Measurements from ENCODE around the gene ARAP2.

ARAP2 gene

DNA sequence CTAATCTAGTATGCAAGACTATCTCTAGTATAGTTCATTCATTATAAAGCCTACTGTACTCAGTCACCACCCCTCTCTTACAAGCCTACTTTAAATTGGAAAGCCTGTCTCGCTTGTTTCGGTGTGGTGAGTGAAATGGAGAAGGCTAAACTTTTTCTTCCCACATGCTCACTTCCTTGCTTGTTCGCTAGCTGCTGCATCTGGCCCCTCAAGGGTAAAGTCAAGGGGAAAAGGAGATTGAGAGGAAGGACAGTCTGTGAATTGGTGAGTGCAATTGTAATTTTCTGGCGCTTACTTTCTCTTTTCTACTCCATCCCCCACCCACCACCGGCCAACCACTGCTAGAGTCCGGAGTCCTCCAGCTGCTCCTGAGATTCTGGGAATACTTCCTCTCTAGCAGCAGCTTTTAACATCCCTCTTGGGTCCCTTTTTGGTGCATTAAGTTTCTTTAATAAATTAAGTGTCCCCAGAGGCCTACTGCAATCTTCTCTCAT is 12.1 kb upstream of the ARAP2 start:
- peak; percentile 34 to 42 for DNase-seq

- peak; percentile 76 to 94 for DNase-seq
Measured at GRCh38 chr4:36255577-36255976, 11.3 kb upstream of the ARAP2 start.

DNA sequence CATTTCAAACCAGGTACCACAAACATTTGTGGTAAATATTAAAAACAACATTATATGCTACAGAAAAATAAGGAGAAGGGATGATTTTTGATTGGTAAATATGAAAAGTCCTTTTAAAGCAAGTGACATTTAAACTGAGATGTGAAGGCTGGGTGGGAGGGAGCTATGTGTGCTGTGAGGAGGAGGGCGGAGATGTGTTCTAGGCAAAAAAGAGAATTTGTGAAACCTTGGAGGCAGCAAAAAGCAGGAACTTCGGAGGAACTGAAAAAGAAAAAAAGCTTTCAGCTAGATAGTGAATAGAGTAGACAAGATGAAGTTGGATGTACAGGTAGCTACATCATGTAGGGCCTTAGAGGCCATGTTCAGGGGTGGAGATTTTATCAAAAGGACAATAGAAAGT is 10.1 kb upstream of the ARAP2 start:
- peak; percentile 43 to 48 for DNase-seq

DNA sequence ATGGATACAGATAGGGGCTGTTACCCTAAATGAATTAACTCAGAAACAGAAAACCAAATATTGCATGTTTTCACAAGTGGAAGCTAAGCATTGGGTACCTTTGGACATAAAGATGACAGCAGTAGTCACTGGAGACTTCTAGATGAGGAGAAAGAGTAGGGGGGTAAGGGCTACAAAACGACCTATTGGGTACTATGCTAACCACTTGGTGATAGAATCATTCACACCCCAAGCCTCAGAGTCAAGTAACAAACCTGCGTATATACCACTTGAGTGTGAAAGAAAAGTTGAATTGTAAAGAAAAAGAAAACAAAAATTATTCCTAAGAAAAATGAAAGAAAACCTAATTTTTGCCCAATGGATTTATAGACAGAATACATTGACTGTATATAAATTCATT is 7.7 kb upstream of the ARAP2 start:
- DNase-seq: no peak

DNA sequence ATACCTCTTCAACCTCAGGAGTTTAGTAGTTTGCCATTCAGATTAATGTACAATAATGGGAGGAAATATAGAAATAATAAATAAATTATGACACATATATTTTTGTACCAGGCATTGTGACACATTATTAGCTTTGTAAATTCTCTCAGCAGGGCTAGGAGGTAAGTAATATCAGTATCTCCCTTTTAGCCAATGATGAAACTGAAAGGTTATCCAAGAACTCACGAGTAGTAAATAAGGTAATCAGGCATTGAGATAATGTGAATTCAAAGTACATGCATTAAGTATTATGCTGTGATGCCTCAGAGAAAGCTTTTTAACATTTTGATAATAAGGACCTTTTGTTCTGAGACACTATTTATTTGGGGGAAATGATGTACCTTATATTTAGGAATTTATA is 5.3 kb upstream of the ARAP2 start:
- no peak for DNase-seq

- peak; percentile 61 to 82 for DNase-seq
Measured at GRCh38 chr4:36243355-36244256, 708 bp downstream of the ARAP2 start.

DNA sequence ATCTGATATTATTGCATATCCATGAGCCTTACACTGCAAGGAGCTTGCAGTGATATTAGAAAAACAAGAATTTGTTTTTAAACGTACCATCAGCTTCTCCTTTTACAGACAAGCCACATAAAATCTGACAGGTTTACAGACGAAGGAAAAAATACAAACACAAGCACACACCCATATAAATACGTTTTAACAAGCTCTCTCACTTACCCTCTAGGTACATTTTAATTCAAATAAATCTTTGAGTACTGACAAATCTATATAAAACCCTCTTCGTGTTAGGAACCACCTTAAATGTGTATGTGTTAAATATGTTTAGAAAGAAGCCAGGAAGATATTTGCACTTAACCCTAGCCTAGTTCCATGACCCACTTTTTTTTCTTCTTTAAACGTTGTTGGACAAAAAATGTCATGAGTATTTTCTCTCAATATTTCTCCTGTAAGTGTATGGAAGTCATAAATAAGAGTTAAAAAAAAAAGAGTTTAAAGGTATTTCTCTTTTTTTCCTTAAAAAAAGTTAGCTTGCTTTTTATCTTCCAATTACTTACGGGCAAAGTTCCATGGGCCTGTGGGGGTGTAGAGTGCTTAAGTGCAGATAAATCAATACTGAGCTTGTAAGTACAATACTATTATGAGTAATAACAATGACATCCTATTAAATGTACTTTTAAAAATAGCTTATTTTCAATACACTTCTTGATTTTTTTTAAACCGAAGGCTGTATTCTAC is 1.5 kb downstream of the ARAP2 start:
- DNase-seq: peak in 1 of 2 donors; percentile 6

- DNase-seq: peak; percentile 6 to 53
Measured at GRCh38 chr4:36241771-36242170, 2.5 kb downstream of the ARAP2 start.

GRCh38 chr4:36237366-36238313 is 6.7 kb downstream of the ARAP2 start:
- DNase-seq: no peak

GRCh38 chr4:36236159-36236558 is 8.2 kb downstream of the ARAP2 start:
- DNase-seq: no peak

- no peak for DNase-seq
Measured at GRCh38 chr4:36235306-36235705, 9.0 kb downstream of the ARAP2 start.

DNA sequence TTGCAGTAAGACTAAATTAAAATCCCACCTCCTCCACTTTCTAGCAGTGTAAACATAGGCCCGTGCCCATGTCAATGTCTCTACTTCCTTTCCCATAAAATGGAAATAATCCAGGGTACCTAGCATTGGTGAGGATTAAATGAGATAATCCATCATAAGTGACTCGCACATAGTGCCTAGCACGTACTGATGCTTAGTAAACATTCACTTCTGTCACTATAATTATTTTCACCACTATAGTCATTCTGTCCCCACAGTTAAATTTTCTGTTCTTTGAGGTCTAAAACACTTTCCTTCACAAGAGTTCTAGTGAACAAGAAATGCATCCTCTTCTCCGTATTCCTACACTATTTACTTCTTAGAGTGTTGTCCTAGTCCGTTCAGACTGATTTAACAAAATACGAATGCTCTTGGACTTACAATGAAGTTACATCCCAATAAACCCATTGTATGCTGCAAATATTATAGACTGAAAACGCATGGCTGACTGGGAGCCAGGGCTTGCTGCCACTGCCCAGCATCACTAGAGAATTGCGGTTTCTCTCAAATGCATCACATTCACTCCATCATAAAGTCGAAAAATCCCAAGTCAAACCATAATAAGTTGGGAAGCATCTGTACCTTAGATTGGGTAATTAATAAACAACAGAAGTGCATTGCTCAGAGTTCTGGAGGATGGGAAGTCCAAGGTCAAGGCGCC is 10.6 kb downstream of the ARAP2 start:
- no peak for DNase-seq

DNA sequence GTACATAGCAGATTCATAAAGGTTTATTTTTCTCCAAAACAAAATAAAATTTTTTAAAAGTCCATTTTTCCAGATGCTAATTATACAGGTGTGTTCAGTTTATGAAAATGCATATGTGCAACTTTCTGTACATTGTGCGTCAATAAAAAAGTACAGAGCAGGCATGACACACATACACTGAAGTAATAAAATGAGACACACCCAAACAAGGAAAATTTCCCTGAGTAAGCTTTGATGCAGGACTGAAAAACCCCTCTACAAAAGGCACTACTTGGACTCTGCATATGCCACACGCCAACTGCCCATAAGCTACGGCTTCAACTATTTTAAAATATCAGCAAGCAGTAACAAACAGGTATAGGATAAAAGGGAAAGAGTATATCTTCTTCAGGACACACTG is 13.8 kb downstream of the ARAP2 start:
- DNase-seq: no peak

DNA sequence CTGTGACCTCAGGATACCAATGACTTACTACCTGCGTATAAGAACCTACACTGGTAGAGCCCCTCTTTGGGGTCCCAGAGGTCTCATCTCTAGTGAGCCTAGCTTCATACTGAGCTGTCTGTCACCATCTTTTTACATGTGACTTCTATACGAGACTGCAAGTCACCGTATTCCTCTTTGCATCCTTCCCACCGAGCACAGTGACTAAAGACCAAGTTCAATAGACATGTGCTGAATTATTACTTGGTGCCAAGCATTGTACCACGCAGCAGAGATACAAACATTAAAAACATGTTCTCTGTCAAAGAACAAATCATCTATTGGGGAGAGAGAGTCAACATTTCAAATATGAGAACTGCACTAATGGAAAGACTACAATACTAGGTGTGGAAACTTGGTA is 16.4 kb downstream of the ARAP2 start:
- DNase-seq: no peak

DNA sequence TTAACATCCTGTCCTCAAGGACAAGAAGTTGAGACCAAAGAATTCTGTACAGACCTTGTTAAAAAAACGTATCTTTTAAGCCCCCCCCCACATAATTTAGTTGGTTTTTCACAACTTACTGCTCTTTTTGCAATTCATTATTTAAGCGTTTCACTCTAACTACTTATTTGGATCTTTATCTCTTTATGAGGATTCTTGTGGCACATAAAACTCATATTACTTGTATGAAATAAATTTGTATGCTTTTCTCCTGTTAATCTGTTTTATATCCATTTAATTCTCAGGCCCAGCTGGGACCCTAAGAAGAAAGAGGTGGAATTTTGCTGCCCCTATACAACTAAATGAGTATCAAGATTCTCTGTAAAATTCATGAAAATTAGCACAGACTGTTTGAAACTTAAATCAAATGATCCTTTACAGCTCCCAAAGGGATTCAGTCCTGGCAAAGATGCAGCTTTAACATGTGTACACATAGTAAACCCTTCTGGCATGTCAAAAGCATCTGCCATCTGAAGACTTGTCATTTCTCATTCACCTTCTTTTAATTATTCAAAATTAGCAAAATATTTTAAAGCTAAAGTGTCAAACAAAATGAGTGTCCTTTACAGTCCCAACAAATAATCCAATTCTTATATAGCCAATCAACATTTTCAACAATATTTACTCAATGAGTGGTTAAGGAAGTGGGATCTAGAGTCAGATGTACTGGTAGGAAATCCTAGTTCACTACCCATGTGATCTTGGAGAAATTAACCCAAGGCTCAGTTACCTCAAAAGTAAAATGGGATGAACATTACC is 17.7 kb downstream of the ARAP2 start:
- no peak for DNase-seq

DNA sequence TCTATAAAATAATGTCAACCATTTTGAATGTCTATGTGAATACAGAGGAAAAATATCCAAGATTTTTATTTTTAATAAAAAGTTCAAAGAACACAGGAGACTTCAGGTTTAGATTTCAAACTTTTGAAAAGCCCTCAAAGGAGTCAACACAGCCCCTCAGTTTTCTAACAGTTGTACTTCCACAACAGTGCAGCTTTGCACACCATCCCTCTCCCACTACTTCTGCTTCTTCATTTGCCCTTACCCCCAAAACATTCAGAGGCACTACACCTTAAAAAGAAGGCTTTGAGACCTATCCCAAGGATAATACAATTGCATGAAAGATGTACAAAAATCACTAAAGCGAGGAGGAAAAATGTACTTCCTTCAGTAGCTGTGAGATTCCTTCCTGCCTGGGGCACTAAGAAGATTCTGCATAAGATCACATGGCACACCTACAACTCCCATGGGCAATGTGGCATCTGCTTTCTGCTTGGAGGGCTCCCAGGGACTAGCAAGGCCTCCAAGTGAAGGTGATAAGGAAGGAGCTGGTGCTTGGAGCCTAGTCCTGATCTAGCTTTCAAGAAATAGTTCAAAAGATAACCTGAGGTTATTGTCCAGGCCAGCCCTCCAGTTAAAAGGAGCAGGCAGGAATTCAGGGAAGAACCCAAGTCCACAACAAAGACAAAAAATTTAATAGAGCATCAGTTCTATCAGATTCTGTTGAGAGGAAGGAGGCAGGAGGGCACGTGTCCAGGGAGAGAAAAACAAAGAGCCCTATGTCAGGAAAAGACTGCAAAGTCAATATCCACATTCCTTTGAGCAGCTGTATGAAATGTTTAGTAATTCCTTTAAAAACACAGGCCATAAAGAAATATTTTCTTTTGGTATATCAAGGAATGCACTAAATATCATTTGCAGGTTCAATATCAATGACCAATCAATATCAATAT is 19.1 kb downstream of the ARAP2 start:
- no peak for DNase-seq

DNA sequence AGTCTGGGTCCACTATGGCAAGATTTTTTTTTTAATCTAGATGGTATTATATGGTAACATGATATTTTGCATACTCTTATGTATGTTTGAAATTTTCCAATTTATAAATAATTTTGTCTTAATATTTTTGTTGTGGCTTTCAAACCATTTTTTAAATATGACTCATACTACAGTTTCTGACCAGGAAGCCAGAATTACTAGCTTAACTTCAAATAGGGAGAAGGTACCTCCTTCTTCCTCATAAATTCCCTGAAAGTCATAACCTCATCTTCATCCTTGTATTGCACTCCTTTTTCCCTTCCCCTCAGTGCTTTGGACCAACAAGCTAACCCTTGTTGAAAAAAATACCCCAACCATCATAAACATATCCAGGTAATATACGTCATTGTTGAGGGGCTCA is 21.6 kb downstream of the ARAP2 start:
- DNase-seq: no peak

DNA sequence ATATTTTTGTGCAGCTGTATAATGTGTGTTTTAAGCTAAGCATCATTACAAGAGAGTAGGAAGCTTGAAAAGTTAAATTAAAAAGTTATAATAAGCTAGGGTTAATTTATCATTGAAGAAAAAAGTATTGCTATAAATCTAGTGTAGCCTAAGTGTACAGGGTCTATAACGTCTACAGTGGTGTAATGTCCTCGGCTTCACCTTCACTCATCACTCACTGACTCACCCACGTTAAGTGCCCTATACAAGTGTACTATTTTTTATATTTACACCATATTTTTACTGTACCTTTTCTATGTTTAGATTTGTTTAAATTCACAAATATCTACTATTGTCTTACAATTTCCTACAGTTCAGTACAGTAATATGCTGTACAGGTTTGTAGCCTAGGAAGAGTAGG is 23.5 kb downstream of the ARAP2 start:
- no peak for DNase-seq

GRCh38 chr4:36218121-36218520 is 26.2 kb downstream of the ARAP2 start:
- DNase-seq: peak; percentile 13 to 15

DNA sequence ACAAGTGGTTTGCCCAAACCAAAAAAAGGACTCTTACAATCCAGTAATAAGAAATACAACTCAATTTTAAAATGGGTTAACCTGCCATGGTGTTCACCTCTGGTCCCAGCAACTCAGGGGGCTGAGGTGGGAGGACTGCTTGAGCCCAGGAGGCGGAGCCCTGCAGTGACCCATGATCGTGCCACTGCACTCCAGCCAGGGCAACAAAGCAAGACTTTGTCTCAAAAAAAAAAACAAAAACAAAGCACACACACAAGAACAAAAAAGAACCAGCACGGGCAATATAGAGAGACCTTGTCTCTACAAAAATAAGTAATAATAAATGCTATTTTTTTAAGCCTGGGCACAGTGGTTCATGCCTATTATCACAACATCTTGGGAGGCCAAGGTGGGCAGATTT is 28.7 kb downstream of the ARAP2 start:
- DNase-seq: no peak

Data from inflammatory macrophage (primary cell).